Fibroblast of skin of back (primary cell): ENCODE results near the gene DTNA. TPM values are rescaled to one million over a fixed set of nuclear protein-coding genes. Genes with fewer than 3 reads are reported as not detected.
"Not testable (repeated sequence)": the region's sequence is repeated elsewhere in the genome, so short reads cannot be mapped to it uniquely, and the experiment has no call there.

Source experiments
- DNase-seq: peaks from one replicate; pipeline ENCODE4 v3.0.0-alpha.2; 2013
- polyA plus RNA-seq, 2 experiments: library from polyadenylated mRNA; unstranded; fragments of 120-200 nt; gene quantifications; one replicate each; pipeline ENCODE4 v1.2.1, GENCODE V29; 2013; ENCODE audit not compliant: insufficient read length in 2 of 2

DTNA gene
- polyA plus RNA-seq (2013, experiment 1 of 2; ENCODE audit: insufficient read length), result 9.7 TPM
- polyA plus RNA-seq (2013, experiment 2 of 2; ENCODE audit: insufficient read length), result 5.8 TPM

GRCh38 chr18:34709750-34710441 lies at the start of gene DTNA:
Gene DTNA, plus strand, starts transcription at chr18:34710298. Its CDS starts 45,679 bp downstream, at chr18:34755977.
- DNase-seq, result peak; percentile 93

- no peak for DNase-seq
Measured at GRCh38 chr18:34660572-34660971, 49.5 kb upstream of the DTNA start.

- DNase-seq, result peak; percentile 65
Measured at GRCh38 chr18:34661464-34662087, 48.5 kb upstream of the DTNA start.

GRCh38 chr18:34676816-34677574 lies 33.1 kb upstream of the DTNA start:
- no peak for DNase-seq

- DNase-seq, result not testable (repeated sequence)
Measured at GRCh38 chr18:34689750-34690149, 20.3 kb upstream of the DTNA start.

DNA sequence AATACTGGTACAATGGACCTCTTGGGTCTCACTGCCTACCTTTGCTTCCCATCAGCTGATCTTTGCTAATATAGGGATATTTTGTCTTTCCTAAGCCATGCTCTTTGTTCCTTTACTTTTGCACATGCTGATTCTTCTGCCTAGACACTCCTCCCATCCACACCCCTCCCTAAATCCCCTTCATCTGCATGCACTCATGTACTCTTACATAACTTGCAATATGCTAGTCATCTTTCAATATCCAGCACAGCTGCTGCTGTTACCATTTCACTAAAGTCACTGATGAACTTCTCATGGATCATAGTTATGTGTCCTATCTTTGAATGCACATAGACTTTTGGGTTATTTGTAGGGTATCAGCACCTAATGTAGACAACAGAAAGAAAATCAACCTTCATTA lies 18.5 kb upstream of the DTNA start:
- DNase-seq, result no peak

GRCh38 chr18:34694591-34695165 lies 15.4 kb upstream of the DTNA start:
- DNase-seq, result no peak

- no peak for DNase-seq
Measured at GRCh38 chr18:34695310-34695709, 14.8 kb upstream of the DTNA start.

- DNase-seq, result no peak
Measured at GRCh38 chr18:34696671-34697070, 13.4 kb upstream of the DTNA start.

GRCh38 chr18:34697233-34697632 lies 12.9 kb upstream of the DTNA start:
- DNase-seq, result peak; percentile 32

DNA sequence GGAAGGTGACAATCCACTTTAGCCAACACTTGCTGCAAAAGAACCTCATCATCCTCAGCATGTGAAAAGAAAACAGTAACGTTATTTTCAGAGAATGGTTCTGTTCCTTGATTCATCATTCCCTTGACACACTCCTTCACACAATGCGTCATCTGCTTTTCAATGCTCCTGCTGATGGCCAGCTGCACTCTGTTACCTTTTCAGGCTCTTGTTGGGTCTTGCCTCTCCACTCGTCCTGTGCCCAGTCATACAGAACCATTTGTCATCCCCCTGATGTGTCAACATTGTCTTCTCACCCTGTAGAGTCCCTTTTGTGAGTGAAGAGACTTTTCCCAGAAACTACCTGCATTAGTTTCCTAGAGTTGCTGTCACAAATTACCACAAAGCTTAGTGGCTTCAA lies 12.2 kb upstream of the DTNA start:
- DNase-seq, result no peak

DNA sequence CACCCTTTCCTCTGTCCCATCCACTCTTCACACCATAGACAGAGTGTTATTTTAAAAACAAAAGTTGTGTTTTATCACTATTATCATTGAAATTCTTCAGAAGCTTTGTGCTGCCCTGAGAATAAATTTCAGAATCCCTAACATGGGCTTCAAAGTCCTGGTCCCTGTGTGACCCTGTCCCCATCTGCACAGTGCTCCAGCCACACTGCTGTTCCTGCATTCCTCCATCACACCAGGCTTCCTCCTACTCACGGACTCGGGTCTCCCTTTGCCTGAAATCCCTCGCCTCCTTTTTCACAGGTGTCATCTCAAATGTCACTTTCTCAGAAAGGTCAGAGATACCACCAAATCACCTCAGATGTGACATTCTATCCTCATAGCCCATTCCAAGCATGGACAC lies 8.2 kb upstream of the DTNA start:
- DNase-seq, result no peak

GRCh38 chr18:34702814-34703213 lies 7.3 kb upstream of the DTNA start:
- DNase-seq, result no peak

DNA sequence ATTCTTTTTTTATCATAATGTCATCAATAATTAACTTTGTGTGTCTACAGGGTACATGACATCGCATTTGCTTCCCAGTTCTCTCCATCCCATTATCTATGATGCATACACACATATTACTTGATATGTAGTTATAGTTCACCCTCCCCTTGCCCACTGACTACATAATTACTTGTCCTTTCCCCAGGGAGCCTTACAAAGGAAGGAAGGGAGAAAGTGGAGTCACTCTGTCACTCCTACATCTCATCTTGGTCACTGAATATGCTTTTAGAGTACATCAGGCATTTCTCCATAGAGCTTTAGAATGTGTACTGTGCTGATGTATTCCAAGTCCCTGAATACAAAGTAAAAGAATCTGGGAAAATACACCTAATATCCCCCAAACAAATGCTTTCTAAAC lies 6.0 kb upstream of the DTNA start:
- DNase-seq, result peak; percentile 22

DNA sequence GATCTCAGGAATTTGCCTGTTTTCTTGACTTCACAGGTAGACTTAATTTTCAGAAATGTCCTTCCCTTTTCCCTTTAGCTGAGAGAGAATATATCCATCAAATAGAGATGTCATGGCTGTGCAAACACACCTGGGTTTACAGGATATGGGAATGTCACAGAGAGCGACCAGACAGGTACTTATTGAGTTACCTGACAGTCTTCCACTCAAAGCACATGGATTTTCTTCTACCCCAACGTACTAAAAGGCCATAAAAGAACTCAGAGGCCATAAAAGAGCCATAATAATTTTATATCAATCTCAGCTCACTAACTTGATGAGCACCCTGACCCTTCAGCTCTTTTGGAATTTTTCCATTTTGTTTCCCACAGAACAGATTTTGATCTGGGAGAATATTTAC lies 5.3 kb upstream of the DTNA start:
- no peak for DNase-seq

DNA sequence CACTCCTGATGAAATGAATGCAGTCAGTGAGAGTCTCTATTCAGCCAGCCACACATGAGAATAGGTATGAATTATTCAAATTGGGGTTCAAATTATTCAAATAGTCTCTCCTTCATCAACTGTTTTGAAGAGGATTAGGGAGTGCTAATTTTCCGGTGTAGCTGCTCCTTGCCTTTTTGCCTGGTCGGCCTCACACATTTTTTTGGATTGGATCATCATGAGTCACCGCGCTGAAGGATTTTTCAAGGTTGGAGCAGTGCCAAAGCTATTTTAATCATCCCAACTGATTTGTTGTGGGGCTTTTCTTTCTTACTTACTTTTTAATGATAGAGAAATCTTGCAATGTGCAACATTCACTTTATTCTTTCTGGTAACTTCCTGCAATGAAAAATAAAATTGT lies 2.4 kb upstream of the DTNA start:
- DNase-seq, result peak; percentile 95

DNA sequence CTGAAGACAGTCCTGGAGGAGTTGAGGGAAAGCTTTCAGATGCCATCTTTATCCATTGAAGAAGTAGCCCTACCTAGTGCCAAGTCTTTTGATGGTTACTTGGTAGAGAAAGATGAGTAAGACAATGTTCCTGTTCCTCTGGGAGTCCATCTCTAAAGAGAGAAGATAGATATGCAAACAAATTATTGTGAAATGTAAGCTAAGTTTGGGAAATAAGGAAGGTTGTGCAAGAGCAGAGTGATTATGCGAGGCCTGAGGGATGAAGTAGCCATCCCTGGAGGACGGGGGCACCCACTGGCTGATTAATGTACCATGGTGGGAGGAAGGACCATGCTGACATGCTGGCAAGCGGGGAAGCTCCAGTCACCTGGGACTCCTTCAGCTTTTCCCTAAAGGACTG lies 994 bp upstream of the DTNA start:
- peak; percentile 63 for DNase-seq

DNA sequence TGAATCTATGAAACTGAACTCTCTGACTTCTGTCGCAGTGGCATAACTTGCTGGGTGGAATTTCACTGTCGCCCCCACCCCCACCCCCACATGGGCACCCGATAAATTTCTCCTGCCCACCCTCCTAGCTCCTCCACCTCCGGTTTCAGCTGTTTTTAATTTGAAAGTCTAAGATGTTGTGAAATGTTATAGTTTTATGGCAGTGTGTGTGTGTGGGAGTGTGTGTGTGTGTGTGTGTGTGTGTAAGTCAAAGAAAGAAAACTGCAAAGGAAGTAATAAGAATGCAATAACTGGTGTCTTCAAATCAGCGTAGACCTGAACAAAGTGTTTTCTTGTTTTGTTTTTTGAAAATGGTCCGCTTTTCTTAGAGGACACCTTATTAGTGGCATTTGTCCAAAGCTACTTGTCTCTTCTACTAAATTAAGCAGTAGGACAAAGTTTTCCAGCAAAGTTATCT lies 388 bp downstream of the DTNA start:
- DNase-seq, result peak; percentile 30

- peak; percentile 50 for DNase-seq
Measured at GRCh38 chr18:34710934-34711333, 836 bp downstream of the DTNA start.

- not testable (repeated sequence) for DNase-seq
Measured at GRCh38 chr18:34716111-34716510, 6.0 kb downstream of the DTNA start.

DNA sequence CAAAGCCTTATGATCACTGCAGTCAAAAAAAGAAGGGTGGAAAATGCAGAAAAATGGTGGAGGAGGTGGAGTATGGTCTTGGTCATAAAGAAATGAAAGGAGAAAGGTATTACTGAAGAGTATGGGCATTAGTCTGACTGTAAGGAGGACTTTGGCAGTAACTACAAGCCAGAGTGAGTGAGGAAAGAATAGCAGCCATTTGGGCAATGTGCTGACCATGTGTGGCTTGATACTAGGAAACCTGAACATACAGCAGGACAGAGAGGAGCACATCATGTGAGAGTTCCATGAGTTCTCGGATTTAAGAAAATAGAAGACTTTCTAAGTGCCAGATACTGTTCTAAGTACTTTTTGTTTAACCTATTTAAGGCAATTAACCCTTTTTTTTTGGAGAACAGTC lies 8.5 kb downstream of the DTNA start:
- no peak for DNase-seq

- no peak for DNase-seq
Measured at GRCh38 chr18:34720220-34720619, 10.1 kb downstream of the DTNA start.

GRCh38 chr18:34723143-34723542 lies 13.0 kb downstream of the DTNA start:
- DNase-seq, result no peak
